ENCODE measurements around the gene DHX35. TPM values are rescaled to one million over a fixed set of nuclear protein-coding genes. Genes with fewer than 3 reads are reported as not detected.

DHX35 gene
- total and polyA plus RNA-seq, 2 of the 8 experiments (the other 6 are each of a cell fraction or from before 2014, with no cell fraction given), result 21.9 to 27.7 TPM

GRCh38 chr20:38997622-38998021, 35.5 kb downstream of the DHX35 start (continued):
- no peak for TF ChIP-seq RFX5 (IDR thresholded peaks at IDR 0.05; ENCODE audit: borderline replicate concordance, low read depth, low read length)
- no peak for TF ChIP-seq CHD1 (IDR thresholded peaks at IDR 0.05; ENCODE audit: low read depth, low read length)
